ENCODE measurements around the gene MLLT3. TPM values are rescaled to one million over a fixed set of nuclear protein-coding genes. Genes with fewer than 3 reads are reported as not detected.

The MLLT3 gene
- total RNA-seq, 4 donors from 2014 or later, result 4.8 to 17.8 (median 12.1) TPM

- no peak for ATAC-seq (ENCODE audit: low FRiP score)
- no peak for DNase-seq (ENCODE audit: low spot score)
- TF ChIP-seq, protein P1, sequence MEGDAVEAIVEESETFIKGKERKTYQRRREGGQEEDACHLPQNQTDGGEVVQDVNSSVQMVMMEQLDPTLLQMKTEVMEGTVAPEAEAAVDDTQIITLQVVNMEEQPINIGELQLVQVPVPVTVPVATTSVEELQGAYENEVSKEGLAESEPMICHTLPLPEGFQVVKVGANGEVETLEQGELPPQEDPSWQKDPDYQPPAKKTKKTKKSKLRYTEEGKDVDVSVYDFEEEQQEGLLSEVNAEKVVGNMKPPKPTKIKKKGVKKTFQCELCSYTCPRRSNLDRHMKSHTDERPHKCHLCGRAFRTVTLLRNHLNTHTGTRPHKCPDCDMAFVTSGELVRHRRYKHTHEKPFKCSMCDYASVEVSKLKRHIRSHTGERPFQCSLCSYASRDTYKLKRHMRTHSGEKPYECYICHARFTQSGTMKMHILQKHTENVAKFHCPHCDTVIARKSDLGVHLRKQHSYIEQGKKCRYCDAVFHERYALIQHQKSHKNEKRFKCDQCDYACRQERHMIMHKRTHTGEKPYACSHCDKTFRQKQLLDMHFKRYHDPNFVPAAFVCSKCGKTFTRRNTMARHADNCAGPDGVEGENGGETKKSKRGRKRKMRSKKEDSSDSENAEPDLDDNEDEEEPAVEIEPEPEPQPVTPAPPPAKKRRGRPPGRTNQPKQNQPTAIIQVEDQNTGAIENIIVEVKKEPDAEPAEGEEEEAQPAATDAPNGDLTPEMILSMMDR (IDR thresholded peaks at IDR 0.05), result no peak
These were observed 122.2 kb downstream of the MLLT3 start for GRCh38 chr9:20500101-20500500.

GRCh38 chr9:20499013-20499412 is 123.3 kb downstream of the MLLT3 start:
- TF ChIP-seq, protein P1 (IDR thresholded peaks at IDR 0.05), result no peak
- no peak for ATAC-seq (ENCODE audit: low FRiP score)
- no peak for DNase-seq (ENCODE audit: low spot score)

- no peak for DNase-seq (ENCODE audit: low spot score)
- TF ChIP-seq, protein P1 (IDR thresholded peaks at IDR 0.05), result no peak
- ATAC-seq (ENCODE audit: low FRiP score), result no peak
These were observed 126.0 kb downstream of the MLLT3 start for GRCh38 chr9:20496328-20496727.

DNA sequence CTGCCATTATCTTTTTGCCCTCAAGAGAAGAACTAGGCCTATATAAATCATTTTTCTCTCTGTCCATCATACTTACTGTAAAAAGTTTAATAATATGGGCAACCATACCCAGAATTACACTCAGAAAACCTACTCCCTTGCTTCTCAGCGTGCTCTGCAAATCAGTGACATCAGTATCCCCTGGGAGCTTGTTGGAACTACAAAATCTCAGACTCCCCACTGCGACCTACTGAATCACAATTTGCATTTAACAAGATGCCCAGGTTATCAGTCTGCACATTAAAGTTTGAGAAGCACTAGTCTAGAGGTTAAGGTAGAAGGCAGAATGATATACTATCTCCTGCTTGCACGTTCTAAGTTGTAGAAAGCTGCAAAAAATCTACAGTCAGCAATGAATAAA is 127.2 kb downstream of the MLLT3 start:
- TF ChIP-seq, protein P1 (IDR thresholded peaks at IDR 0.05), result no peak
- no peak for DNase-seq (ENCODE audit: low spot score)

GRCh38 chr9:20494035-20494434 is 128.3 kb downstream of the MLLT3 start:
- DNase-seq (ENCODE audit: low spot score), result no peak

More for the DNA sequence above, 127.2 kb downstream of the MLLT3 start:
- no peak for ATAC-seq (ENCODE audit: low FRiP score)

GRCh38 chr9:20492772-20493171 is 129.5 kb downstream of the MLLT3 start:
- ATAC-seq (ENCODE audit: low FRiP score) (no peak), DNase-seq (ENCODE audit: low spot score) (no peak)
- TF ChIP-seq, protein P1 (IDR thresholded peaks at IDR 0.05), result no peak

More at GRCh38 chr9:20494035-20494434, 128.3 kb downstream of the MLLT3 start:
- no peak for ATAC-seq (ENCODE audit: low FRiP score)
- TF ChIP-seq, protein P1 (IDR thresholded peaks at IDR 0.05), result no peak

DNA sequence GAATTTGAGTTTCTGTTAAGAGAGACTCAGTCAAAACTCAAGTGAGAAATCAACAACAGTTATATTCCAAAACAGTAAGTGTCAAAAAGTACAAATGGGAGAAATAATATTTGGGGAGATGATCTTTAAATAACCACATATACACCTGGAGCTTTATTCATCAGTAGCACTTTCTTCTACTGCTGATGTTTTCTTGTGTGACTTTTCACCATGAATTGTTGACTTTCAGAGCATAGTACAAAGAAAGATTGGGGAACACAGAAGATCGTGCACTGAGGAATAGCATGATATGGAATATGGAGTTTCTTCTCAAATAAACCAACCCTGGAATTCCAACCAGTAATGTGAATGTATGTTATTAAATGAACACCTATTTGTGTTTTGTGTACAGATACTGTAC is 130.7 kb downstream of the MLLT3 start:
- ATAC-seq (ENCODE audit: low FRiP score), result no peak

More for the DNA sequence above, 130.7 kb downstream of the MLLT3 start:
- TF ChIP-seq, protein P1 (IDR thresholded peaks at IDR 0.05), result no peak
- DNase-seq (ENCODE audit: low spot score), result no peak
